Measurements from ENCODE around the gene KCNQ5.
A peak's percentile ranks its signal among the peaks of the same experiment; 100 is the strongest.

Gene KCNQ5

DNA sequence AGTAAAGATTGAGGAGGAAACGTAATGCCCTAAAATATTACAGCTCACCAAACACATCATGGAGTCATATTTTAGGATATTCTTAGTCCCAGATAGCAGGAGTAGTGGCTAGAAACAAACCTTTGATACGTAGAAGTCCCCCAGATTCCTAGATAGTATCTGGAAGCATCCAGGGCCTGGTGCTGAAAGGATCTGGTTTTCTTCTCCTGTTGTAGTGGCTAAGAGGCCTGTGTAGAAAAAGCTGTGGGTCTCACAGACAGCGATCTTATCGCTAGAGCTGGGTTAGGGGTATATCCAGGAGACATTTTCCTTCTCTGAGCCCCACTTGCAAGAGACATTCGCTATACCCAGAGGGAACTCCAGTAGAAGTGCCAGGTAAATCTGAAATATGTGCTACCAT is 139.9 kb downstream of the KCNQ5 start:
- H3K4me3 ChIP-seq, result no peak overlapping the region
- peaks cover 0 to 5% (median 0%) of the 10 kb centered on the region in 11 experiments; a peak in 2 of 22 replicates for H3K9me3 ChIP-seq (replicated peaks in 1 of 11)
- no peak overlapping the region for H3K9ac ChIP-seq
- H3K27ac ChIP-seq, result no peak overlapping the region
- H3K27me3 ChIP-seq, result no peaks in the 10 kb centered on the region
- H3K36me3 ChIP-seq, result peaks cover 0 to 28% (median 0%) of the 10 kb centered on the region in 11 experiments; a peak in 5 of 22 replicates
- H4K20me1 ChIP-seq, result peaks cover 0 to 40% (median 15%) of the 10 kb centered on the region in 11 experiments; a peak in 10 of 22 replicates
- no peak overlapping the region for H3K4me2 ChIP-seq
- peaks cover 0 to 17% (median 11%) of the 10 kb centered on the region in 10 experiments; a peak in 10 of 20 replicates for H3K4me1 ChIP-seq
- no peak for TF ChIP-seq Cebpa-rat (IDR thresholded peaks at IDR 0.05)

DNA sequence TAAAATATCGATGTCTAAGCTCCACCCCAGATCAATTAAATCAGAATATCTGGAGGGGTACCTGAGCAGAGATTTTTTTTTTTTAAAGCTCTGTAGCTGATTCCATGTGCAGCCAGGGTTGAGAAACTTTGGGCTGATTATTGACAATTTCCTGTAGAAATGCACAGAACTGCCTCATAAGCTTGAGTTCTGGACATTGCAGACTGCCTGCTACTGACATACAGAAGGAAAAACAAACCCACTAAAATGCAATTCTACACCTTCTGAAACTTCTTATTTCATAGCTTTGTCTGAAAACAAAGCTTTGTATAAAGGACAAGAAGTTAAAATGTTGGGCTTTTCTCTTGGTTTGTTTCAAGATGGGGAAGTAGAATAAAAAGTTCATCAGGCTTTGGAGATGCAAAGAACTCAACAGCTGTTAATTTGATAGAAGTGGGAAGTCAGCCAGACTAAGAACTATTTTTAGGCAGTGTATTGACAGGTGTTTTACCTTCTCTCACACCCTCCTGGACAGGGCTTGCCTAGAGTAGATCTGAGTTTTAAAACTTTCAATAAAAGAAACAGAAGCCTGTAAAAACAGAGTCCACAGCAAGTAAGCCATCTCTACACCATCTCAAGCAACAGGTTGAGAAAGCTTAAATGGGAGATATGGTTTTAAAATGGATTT is 147.7 kb downstream of the KCNQ5 start:
- Histone ChIP-seq H3K4me1 (peaks cover 0 to 9% (median 2%) of the 10 kb centered on the region in 10 experiments; a peak in 6 of 20 replicates), H3K36me3 (peaks cover 0 to 17% (median 0%) of the 10 kb centered on the region in 11 experiments; a peak in 6 of 22 replicates), H3K9me3 (replicated peaks in 1 of 11) (peaks cover 0 to 10% (median 0%) of the 10 kb centered on the region in 11 experiments; a peak in 4 of 22 replicates), H3K27ac (no peak overlapping the region), H3K4me3 (no peak overlapping the region), H4K20me1 (peaks cover 0 to 13% (median 0%) of the 10 kb centered on the region in 11 experiments; a peak in 4 of 22 replicates), H3K27me3 (no peaks in the 10 kb centered on the region), H3K9ac (no peak overlapping the region), H3K4me2 (peak overlapping the region in 2 of 11 experiments; percentile 8 to 10; a peak in 2 of 22 replicates)
- TF ChIP-seq Cebpa-rat (IDR thresholded peaks at IDR 0.05), result no peak

DNA sequence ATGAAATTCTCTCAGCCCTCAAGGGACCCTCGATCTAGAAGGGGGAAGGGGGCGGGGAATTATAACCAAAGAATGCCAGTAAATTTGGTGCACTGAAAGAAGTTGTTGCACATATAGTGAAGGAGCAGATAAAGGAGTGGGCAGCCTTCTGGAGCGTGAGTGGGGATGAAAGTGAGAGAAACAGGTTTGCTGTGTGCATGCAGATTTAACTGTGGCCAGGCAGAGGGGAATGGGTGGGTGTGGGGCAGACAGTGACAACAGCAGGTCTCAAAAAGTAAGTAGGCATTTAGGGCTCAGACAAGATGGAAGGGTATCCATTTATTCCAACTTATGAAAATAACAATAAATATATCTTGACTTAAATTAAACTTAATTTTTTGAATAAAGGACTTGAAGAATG is 149.1 kb downstream of the KCNQ5 start:
- Histone ChIP-seq H3K36me3 (peaks cover 0 to 9% (median 0%) of the 10 kb centered on the region in 11 experiments; a peak in 5 of 22 replicates), H3K9me3 (replicated peaks in 1 of 11) (peaks cover 0 to 10% (median 0%) of the 10 kb centered on the region in 11 experiments; a peak in 4 of 22 replicates), H3K4me2 (no peak overlapping the region), H4K20me1 (peaks cover 0 to 17% (median 0%) of the 10 kb centered on the region in 11 experiments; a peak in 6 of 22 replicates), H3K4me3 (no peak overlapping the region), H3K27me3 (no peaks in the 10 kb centered on the region), H3K27ac (no peak overlapping the region), H3K4me1 (peaks cover 0 to 9% (median 2%) of the 10 kb centered on the region in 10 experiments; a peak in 6 of 20 replicates), H3K9ac (no peak overlapping the region)
- TF ChIP-seq Cebpa-rat (IDR thresholded peaks at IDR 0.05), result no peak

DNA sequence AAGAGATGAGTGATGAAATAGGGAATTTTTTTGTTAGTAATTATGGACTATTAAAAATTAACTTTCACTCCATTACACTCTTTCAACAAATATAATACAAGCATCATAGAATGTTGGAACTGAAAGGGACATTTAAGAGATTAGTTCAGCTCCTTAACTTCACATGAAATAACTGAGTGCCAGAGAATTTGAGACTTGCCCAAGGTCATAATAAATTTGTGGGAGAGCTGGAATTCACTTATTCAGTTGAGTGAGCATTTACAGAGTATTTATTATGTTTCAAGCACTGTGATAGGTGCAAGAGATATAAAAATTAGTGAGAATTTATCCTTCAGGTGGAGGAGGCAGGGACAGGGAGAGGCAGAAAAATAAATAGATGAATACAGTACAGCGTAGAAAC is 154.6 kb downstream of the KCNQ5 start:
- peaks cover 0 to 25% (median 10%) of the 10 kb centered on the region in 11 experiments; a peak in 6 of 22 replicates for H3K36me3 ChIP-seq
- no peak for TF ChIP-seq Cebpa-rat (IDR thresholded peaks at IDR 0.05)
- no peak overlapping the region for H3K4me2 ChIP-seq
- H4K20me1 ChIP-seq, result peaks cover 0 to 21% (median 0%) of the 10 kb centered on the region in 11 experiments; a peak in 6 of 22 replicates
- H3K9me3 ChIP-seq (replicated peaks in 1 of 11), result peaks cover 0 to 10% (median 0%) of the 10 kb centered on the region in 11 experiments; a peak in 3 of 22 replicates
- no peak overlapping the region for H3K27ac ChIP-seq
- no peak overlapping the region for H3K4me3 ChIP-seq
- no peaks in the 10 kb centered on the region for H3K27me3 ChIP-seq
- H3K9ac ChIP-seq, result no peak overlapping the region
- H3K4me1 ChIP-seq, result no peaks in the 10 kb centered on the region

DNA sequence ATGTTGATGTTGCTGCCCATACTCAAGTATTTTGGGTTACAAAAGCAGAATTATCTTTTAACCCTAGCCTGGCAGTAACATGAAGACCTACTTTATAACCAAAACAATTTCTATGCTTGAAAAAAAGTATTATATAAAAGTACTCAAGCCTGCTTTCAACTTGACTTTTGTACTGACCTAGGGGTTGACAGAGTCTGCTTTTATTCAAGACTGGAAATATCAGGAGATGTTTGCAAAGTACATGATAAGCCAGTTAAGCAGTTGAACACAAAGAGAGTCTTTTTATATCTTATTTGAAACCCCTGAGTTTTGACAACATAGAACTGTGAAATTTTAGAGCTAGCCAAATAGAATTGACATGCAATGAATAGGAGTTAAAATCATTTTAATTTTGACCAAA is 159.8 kb downstream of the KCNQ5 start:
- H4K20me1 ChIP-seq, result peaks cover 0 to 48% (median 0%) of the 10 kb centered on the region in 11 experiments; a peak in 7 of 22 replicates
- no peak overlapping the region for H3K4me3 ChIP-seq
- no peaks in the 10 kb centered on the region for H3K27me3 ChIP-seq
- H3K9me3 ChIP-seq (replicated peaks in 1 of 11), result no peaks in the 10 kb centered on the region
- no peaks in the 10 kb centered on the region for H3K4me1 ChIP-seq
- H3K27ac ChIP-seq, result no peak overlapping the region
- H3K4me2 ChIP-seq, result no peak overlapping the region
- peaks cover 0 to 52% (median 22%) of the 10 kb centered on the region in 11 experiments; a peak in 9 of 22 replicates for H3K36me3 ChIP-seq
- no peak overlapping the region for H3K9ac ChIP-seq
- TF ChIP-seq Cebpa-rat (IDR thresholded peaks at IDR 0.05), result no peak

DNA sequence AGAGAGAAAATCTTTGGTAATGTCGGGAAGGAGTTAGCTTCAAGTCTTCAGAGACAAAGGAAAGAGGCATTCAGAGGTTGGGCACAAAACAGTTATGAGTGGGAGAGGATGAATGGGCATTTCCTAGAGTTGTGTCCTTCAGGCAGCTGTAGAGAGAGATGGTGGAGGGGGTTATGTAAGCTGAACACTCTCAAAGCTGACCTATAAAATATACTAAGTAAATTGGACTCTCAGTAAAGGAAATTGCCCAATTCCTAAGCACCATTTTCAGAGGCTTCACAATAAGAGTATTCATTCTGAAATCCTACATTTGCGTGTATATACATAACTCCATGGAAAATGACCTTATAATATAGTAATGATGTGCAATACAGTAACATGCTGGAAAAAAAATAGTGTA is 161.2 kb downstream of the KCNQ5 start:
- Histone ChIP-seq H3K9me3 (replicated peaks in 1 of 11) (no peaks in the 10 kb centered on the region), H3K9ac (no peak overlapping the region), H3K36me3 (peaks cover 0 to 45% (median 16%) of the 10 kb centered on the region in 11 experiments; a peak in 9 of 22 replicates), H3K4me3 (no peak overlapping the region), H3K27me3 (no peaks in the 10 kb centered on the region), H3K27ac (no peak overlapping the region), H3K4me2 (no peak overlapping the region), H3K4me1 (no peaks in the 10 kb centered on the region), H4K20me1 (peaks cover 0 to 61% (median 0%) of the 10 kb centered on the region in 11 experiments; a peak in 7 of 22 replicates)
- no peak for TF ChIP-seq Cebpa-rat (IDR thresholded peaks at IDR 0.05)

DNA sequence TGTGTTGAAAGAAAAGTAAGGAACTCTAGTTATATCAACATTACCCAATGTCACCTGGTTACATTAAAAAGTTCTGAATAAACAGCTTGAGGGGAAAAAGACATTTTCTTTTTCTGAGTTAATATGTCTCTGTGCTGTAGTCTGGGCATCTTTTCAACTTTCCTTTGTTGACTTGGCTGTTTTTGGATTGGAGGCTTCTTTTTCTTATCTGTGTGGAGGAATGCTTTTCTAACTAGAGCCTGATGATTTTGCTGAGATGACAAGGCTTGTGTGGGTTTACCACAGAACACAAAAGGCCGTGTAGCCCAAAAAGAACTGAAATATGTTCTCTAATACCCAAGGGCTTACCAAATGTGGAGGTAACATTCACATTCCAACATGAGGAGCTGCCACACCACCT is 161.8 kb downstream of the KCNQ5 start:
- Histone ChIP-seq H3K36me3 (peaks cover 0 to 45% (median 12%) of the 10 kb centered on the region in 11 experiments; a peak in 8 of 22 replicates), H3K4me1 (no peaks in the 10 kb centered on the region), H4K20me1 (peaks cover 0 to 63% (median 0%) of the 10 kb centered on the region in 11 experiments; a peak in 7 of 22 replicates), H3K4me2 (no peak overlapping the region), H3K9me3 (replicated peaks in 1 of 11) (no peaks in the 10 kb centered on the region), H3K9ac (no peak overlapping the region), H3K27me3 (no peaks in the 10 kb centered on the region), H3K4me3 (no peak overlapping the region), H3K27ac (no peak overlapping the region)
- TF ChIP-seq Cebpa-rat (IDR thresholded peaks at IDR 0.05), result no peak

DNA sequence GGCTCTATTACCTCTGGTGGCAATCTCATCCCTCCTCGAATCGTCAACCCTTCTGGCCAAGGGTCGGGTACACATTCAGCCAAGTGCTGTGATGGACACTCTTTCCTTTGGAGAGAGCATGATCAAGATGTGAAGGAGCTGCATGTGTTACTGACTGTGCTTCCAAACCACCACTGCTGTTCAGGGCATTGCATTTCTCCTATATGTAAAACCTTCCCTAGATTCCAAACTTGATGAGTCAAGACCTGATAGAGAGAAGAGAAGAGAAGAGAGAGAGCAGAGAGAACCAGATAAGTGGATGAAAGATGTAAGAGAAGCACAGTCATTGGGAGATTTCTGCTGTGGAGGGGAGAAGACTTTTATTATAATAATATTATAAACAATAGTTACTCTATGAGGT is 162.2 kb downstream of the KCNQ5 start:
- Histone ChIP-seq H4K20me1 (peaks cover 0 to 60% (median 0%) of the 10 kb centered on the region in 11 experiments; a peak in 7 of 22 replicates), H3K27me3 (no peaks in the 10 kb centered on the region), H3K27ac (no peak overlapping the region), H3K36me3 (peaks cover 0 to 42% (median 12%) of the 10 kb centered on the region in 11 experiments; a peak in 8 of 22 replicates), H3K4me2 (no peak overlapping the region), H3K4me1 (peaks cover 0 to 3% (median 0%) of the 10 kb centered on the region in 10 experiments; a peak in 1 of 20 replicates), H3K9ac (no peak overlapping the region), H3K9me3 (replicated peaks in 1 of 11) (no peaks in the 10 kb centered on the region), H3K4me3 (no peak overlapping the region)
- TF ChIP-seq Cebpa-rat (IDR thresholded peaks at IDR 0.05), result no peak

DNA sequence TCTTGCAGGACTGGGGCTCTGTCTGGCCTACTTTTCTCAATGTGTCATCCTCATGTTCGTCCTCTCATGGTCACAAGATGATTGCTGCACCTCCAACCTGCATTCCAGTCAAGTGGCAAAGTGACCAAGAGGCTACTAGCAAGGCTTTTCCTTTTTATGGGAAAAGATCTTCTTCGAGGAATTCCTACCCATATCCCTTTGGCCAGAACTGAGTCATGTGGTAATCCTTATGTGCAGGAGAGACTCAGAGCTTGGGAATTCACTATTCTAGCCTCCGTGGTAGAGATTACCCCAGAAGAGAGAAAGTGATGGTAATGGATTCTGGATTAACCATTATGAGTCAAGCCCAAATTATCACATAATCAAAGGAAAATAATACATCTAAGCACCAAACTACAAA is 162.7 kb downstream of the KCNQ5 start:
- Histone ChIP-seq H3K27ac (no peak overlapping the region), H3K4me3 (no peak overlapping the region), H3K36me3 (peaks cover 0 to 37% (median 12%) of the 10 kb centered on the region in 11 experiments; a peak in 8 of 22 replicates), H4K20me1 (peaks cover 0 to 55% (median 0%) of the 10 kb centered on the region in 11 experiments; a peak in 7 of 22 replicates), H3K4me1 (peaks cover 0 to 5% (median 0%) of the 10 kb centered on the region in 10 experiments; a peak in 2 of 20 replicates), H3K9ac (no peak overlapping the region), H3K27me3 (no peaks in the 10 kb centered on the region), H3K4me2 (no peak overlapping the region), H3K9me3 (replicated peaks in 1 of 11) (no peaks in the 10 kb centered on the region)
- no peak for TF ChIP-seq Cebpa-rat (IDR thresholded peaks at IDR 0.05)
